HepG2 (cell line): Measurements from ENCODE around the gene TSPAN5. TPM values are rescaled to one million over a fixed set of nuclear protein-coding genes. Genes with fewer than 3 reads are reported as not detected.

Experiments used
- CAMTA2 ChIP-seq: sonication (generic); formaldehyde crosslinking; IDR thresholded peaks from 2 replicates; pipeline ENCODE4 v1.4.0; 2020; ENCODE audit warnings: mild to moderate bottlenecking, missing genetic modification reagents, borderline replicate concordance
- CENPT ChIP-seq: sonication (generic); formaldehyde crosslinking; IDR thresholded peaks from 2 replicates; pipeline ENCODE4 v1.8.0; 2022; ENCODE audit warnings: low read depth, mild to moderate bottlenecking, moderate library complexity, missing genetic modification reagents
- ETV5 ChIP-seq: IDR thresholded peaks from 2 replicates; pipeline ENCODE4 v1.6.1; 2018; ENCODE audit warnings: missing biosample characterization, missing genetic modification reagents, inconsistent platforms, borderline replicate concordance
- EZH2 ChIP-seq: conservative IDR thresholded peaks from 2 replicates; pipeline ENCODE4 v1.6.1; 2012; ENCODE audit warnings: mild to moderate bottlenecking, low read depth, low read length, moderate library complexity
- GABPB1 ChIP-seq: IDR thresholded peaks from 2 replicates; pipeline ENCODE4 v1.6.1; 2016; ENCODE audit warnings: mild to moderate bottlenecking, missing genetic modification reagents, moderate library complexity, missing compliant biosample characterization
- HIVEP1 ChIP-seq: sonication (generic); formaldehyde crosslinking; IDR thresholded peaks from 2 replicates; pipeline ENCODE4 v1.4.0; 2020; ENCODE audit warnings: mild to moderate bottlenecking, missing genetic modification reagents
- ZKSCAN1 ChIP-seq: fragments of 150-350 bp; IDR thresholded peaks from 2 replicates; pipeline ENCODE4 v1.6.1; 2014; ENCODE audit warnings: low read length
- ZNF318 ChIP-seq: sonication (generic); formaldehyde crosslinking; IDR thresholded peaks from 2 replicates; pipeline ENCODE4 v1.4.0; 2020; ENCODE audit warnings: mild to moderate bottlenecking, missing genetic modification reagents
- polyA plus RNA-seq, 8 experiments: library from polyadenylated mRNA; depleted of rRNA in 3 of 8; stranded (reverse) in 7 of 8; unstranded in 1 of 8; fragments of >200 nt; fragmentation: Illumina TruSeq in 4 of 8; extraction: Trizol in 4 of 8; gene quantifications; 2 replicates each; pipeline versions ENCODE4 v1.2.1 to v1.2.3, GENCODE V29; 2011 to 2016; ENCODE audit warnings: low read depth in 4 of 8, missing spikeins in 1 of 8, mixed read lengths in 1 of 8; ENCODE audit not compliant: insufficient read depth in 1 of 8
- total RNA-seq, 5 experiments: library from RNA; depleted of rRNA; stranded (reverse); fragments of >200 nt; fragmentation: Illumina TruSeq; extraction: Trizol; gene quantifications; 2 replicates each; pipeline ENCODE4 v1.2.3, GENCODE V29; 2016; ENCODE audit warnings: low read depth in 1 of 5

Gene TSPAN5
- total and polyA plus RNA-seq, 2 of the 13 experiments (the other 11 are each of a cell fraction or from before 2014, with no cell fraction given) = 0.20 to 0.53 TPM

- TF ChIP-seq ZNF318 (CRISPR knock-in tag) (no peak), GABPB1 (CRISPR knock-in tag) (no peak), CAMTA2 (CRISPR knock-in tag) (no peak), ETV5 (CRISPR knock-in tag) (no peak), ZKSCAN1 (no peak), EZH2 (no peak), HIVEP1 (no peak), CENPT (CRISPR knock-in tag) (no peak)
Measured at GRCh38 chr4:98448908-98449307, 209.5 kb downstream of the TSPAN5 start (continued).
